HPDE6-E6E7 (cell line): ENCODE measurements around the gene UBE2L3.
"Not testable (repeated sequence)": the region's sequence is repeated elsewhere in the genome, so short reads cannot be mapped to it uniquely, and the experiment has no call there.

Source experiments
- DNase-seq: peaks from one replicate; pipeline ENCODE4 v3.0.0; 2011; ENCODE audit warnings: missing footprints; ENCODE audit errors: extremely low spot score

The UBE2L3 gene

DNA sequence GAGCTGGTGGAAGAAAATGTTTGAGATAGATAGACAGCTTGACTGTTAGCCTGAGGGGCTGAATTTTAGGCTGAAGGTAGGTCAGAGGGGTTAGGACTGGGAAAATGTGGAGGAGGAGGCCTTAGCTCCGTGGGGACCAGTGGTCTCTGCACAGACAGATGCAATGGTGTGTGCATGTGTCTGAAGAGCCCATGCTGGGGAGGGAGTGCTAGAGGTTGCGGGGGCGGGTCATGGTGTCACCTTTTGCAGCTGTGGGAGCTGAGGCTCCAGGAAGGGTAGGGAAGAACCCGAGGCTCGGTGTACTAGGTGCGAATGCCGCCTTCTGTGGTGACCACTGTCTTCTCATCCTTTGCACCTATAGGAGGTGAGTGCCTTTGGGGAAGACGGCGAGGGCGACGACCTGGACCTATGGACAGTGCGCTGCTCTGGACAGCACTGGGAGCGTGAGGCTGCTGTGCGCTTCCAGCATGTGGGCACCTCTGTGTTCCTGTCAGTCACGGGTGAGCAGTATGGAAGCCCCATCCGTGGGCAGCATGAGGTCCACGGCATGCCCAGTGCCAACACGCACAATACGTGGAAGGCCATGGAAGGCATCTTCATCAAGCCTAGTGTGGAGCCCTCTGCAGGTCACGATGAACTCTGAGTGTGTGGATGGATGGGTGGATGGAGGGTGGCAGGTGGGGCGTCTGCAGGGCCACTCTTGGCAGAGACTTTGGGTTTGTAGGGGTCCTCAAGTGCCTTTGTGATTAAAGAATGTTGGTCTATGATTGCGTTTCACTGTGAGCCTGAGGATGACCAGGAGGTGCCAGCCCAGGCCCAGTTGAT is 76.2 kb downstream of the UBE2L3 start:
- DNase-seq, result no peak

DNA sequence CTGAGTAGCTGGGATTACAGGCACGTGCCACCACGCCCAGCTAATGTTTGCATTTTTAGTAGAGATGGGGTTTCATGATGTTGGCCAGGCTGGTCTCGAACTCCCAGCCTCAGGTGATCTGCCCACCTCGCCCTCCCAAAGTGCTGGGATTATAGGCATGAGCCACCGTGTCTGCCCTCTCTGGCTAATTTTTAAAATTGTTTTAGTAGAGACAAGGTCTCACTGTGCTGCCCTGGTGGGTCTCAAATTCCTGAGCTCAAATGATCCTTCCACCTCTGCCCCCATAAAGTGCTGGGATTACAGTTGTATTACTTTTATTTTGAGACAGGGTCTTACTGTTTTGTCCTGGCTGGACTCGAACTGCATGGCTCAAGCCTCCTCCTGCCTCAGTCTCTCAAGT is 78.0 kb downstream of the UBE2L3 start:
- not testable (repeated sequence) for DNase-seq

DNA sequence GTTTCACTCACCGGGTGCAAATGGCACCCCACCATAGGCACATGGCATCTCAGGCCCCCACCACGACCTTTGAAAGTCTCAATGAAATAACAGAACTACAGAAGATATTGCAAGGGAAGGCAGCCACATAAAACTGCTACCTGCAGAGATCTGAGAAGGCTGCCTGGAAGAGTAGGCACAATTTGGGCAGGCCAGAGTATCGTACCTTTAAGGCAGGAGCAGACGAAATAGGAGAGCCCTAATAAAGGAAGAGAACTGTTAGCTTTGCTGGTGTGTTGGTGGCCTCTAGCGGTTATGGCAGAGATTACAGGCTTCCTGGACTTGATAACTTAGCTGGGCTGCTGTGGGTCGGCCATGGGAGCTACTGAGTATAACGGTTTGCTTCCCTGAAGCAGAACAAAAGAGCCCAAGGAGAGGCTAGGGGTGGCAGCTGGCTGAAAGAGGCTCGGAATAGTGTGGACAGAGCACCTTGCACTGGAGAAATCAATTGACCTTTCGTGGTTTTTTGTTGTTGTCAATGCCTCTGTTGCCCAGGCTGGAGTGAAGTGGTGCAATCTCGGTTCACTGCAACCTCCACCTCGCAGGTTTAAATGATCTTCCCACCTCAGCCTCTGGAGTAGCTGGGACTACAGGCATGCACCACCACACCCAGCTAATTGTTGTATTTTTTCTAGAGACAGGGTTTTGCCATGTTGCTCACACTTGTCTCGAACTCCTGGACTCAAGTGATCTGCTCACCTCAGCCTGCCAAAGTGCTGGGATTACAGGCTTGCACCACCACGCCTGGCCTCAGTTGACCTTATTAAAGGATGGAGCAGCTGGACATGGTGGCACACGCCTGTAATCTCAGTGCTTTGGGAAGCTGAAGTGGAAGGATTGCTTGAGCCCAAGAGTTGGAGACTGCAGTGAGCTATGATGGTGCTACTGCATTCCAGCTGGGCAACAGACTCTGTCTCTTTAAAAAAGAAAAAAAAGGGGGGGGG is 79.4 kb downstream of the UBE2L3 start:
- DNase-seq, result no peak

GRCh38 chr22:21650280-21650679 is 82.8 kb downstream of the UBE2L3 start:
- DNase-seq, result no peak

DNA sequence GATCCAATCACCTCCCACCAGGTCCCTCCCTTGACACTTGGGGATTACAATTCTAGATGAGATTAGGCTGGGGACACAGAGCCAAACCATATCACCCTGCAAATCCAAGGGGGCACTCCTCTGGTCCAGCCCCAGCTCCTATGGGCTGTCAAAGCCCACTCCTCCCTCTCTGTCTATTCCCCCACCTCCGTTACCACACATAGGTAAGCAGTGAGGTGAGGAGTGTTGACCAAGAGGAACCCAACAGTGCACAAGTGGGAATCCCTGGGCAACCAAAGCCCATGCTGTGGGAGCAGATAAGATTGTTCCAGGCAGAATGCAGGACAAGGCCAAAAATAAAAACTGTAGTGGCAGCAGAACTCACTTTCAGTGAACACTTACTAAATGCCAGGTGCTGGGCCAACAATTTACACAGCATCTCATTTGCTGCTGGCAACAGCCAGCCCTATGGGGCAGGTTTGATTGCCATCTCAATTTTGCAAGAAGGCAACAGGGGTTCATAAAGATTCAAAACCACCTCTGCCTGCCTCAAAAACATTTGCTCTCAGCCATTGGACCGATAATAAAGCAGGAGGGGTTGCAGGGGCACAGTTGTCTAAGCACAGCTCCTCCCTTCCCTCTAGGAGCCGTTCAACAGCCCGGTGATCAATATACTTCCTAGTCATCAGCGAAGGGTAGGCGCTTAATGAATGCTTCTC is 83.5 kb downstream of the UBE2L3 start:
- DNase-seq, result no peak

DNA sequence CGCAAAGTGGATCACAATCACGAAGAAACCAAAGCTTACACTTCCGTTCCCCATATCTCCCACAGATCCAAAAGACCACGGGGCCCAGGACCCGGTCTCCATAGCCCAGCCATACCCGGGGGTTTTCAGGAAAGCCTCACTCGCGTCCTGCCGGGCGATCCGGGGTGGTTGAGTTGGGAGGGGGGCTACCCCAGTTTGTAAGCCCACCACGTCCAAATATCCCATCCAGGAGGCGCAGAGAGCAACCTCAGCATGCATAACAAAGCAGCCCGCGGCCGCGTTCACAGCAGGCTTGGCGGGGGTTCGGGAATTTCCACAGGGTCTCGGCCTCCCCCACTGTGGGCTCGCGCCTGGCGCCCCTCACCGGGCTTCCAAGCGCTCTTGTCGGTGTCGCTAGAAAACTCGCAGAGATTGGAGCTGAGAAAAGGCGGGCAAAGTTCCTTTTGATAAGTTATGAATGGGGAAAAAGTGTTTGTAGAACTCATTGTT is 84.1 kb downstream of the UBE2L3 start:
- DNase-seq, result no peak

DNA sequence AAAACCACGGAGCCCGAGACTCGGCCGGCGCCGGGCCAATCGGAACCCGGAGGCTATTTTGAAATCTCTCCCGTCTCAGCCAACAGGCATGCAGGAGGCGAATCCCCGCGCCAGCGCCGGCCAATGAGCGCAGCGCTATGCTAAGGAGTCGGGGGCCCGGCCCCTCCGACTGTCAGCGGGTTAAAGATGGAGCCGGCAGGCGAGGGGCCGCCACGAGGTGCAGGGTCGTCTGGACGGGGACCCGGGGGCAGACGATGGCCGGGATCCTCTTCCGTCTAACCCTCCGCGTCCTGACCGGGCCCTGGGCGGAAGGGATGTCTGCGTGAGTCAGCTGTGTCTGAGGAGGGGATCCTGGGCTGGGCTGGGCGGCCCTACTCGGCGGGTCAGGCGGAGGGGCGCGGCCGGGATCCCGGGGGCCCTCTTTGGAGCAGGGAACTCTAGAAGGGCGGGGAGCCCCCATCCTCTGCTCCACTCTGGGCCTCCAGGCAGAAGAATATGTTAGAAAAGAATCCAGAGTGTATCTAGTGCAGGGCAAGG is 84.6 kb downstream of the UBE2L3 start:
- DNase-seq, result peak; percentile 85

- DNase-seq, result no peak
These were observed 85.3 kb downstream of the UBE2L3 start for GRCh38 chr22:21652547-21653545.

DNA sequence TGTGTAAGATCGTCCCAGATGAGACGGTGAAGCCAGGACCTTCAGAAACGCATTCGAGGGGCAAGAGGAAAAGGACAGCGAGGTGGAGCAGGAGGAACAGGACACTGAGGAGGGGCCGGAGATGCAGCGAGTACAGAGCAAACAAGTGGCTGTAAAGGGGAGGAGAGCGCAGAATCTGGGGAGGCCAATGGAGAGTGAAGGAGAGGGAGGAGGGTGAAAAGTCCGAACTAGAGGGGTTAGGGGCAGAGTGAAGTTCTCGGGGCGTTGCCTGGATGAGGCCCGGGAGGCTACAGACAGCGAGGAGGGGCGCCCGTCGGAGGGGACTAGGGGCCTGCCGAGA is 89.5 kb downstream of the UBE2L3 start:
- no peak for DNase-seq

GRCh38 chr22:21657360-21658032 is 90.0 kb downstream of the UBE2L3 start:
- no peak for DNase-seq

DNA sequence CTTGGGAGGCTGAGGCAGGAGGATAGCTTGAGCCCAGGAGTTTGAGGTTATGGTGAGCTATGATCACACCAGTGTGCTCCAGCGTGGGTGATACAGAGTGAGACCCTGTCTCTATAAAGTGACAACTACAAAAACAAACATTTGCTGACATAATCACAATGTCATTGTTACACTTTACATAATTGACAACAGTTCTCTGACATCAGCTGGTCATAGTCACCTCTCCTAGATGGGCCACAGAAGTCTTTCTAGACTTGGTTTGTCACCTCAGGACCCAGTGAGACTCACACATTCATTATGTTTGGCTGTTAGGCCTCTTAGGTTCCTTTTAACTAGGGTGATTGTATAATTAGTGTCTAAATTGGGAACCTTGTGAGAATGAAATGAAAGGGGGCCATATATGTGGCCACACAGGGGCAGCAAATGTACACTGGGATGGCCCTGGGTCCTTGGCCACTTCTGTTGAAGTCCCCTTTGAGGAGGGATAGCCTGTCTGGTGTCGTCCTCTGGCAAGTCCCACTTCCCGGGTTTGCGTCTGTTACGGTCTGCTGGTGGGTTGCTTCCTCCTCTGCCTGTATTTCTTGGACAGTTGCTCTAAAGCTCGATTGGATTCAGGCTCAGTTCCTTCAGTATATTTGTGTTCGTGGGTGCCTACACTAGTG is 92.5 kb downstream of the UBE2L3 start:
- no peak for DNase-seq

GRCh38 chr22:21660904-21661303 is 93.4 kb downstream of the UBE2L3 start:
- no peak for DNase-seq

DNA sequence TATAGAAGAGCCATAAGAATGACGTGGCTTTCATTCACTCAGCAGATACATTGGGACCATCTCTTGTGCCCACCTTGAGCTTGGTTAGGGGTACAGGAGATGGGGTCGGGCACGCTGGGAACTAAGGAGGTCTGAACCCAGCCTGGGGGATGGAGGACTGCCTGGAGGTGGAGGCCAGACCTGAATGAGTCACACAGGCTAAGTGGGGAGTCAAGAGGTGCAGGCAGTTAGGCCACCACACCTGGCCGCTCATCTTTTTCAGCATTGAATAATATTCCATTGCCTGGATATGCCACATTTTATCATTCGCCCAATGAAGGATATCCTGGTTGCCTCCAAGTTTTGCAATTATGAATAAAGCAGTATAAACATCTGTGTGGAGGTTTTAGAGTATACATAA is 94.5 kb downstream of the UBE2L3 start:
- no peak for DNase-seq

- DNase-seq, result no peak
These were observed 96.2 kb downstream of the UBE2L3 start for GRCh38 chr22:21663738-21664137.

DNA sequence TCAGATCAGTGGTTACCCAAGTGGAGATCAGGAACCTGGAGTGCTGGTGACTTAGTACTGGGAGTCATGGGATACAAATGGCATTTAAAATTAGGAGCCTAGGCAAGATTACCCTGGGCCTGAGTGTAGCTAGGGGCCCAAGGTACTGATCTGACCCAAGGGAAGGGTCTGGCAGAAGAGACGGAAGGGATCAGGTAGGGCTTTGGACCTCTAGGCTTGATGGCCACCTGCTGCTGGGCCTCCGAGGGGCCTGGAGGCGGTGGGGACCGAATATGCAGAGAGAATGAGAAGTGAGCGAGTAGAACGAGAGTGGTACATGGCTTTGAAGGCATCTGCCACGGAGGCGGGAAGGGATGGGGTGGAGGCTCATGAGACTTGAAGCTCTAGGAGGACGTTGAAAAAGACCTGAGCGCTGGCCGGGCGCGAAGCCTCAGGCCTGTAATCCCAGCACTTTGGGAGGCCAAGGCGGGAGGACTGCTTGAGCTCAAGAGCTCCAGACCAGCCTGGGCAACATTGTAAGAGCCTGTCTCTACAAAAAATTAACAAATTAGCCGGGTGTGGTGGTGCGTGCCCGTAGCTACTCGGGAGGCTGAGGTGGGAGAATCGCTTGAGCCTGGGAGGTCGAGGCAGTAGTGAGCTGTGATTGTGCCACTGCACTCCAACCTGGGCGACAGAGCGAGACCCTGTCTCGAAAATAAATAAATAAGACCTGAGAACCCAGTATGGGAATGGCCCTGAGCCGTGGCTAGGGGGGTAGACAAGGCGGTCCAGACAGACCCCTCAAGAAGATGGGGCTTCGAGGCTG is 97.7 kb downstream of the UBE2L3 start:
- no peak for DNase-seq

GRCh38 chr22:21666786-21667185 is 99.3 kb downstream of the UBE2L3 start:
- DNase-seq, result no peak

- DNase-seq, result no peak
These were observed 101.5 kb downstream of the UBE2L3 start for GRCh38 chr22:21669026-21669425.

- no peak for DNase-seq
These were observed 104.7 kb downstream of the UBE2L3 start for GRCh38 chr22:21672107-21672629.
